ENCODE data around the gene FEN1. TPM values are rescaled to one million over a fixed set of nuclear protein-coding genes. Genes with fewer than 3 reads are reported as not detected.

Gene FEN1
- total RNA-seq (10 to 100 TPM in 5 of 9 donors, 1 to 10 TPM in 4; 8.4 to 27.9 (median 10.7) TPM), polyA plus RNA-seq (10 to 100 TPM in 1 of 3 donors, 1 to 10 TPM in 2; 3.9 to 32.0 (median 4.5) TPM)
- long read RNA-seq, donor 1, transcript FEN1-201 (2 exons, 2,296 nt) = major isoform, 9 of 9 reads
- long read RNA-seq, donor 1, partial matches to known transcripts = 0 of 9 reads
- long read RNA-seq, donor 1, other reads (novel, unspliced or antisense) = 0 of 9 reads
- long read RNA-seq, donor 2, partial matches to known transcripts = 0 of 1 reads
- long read RNA-seq, donor 2, other reads (novel, unspliced or antisense) = 0 of 1 reads
- long read RNA-seq, donor 3, partial matches to known transcripts = 9 of 12 reads
- long read RNA-seq, donor 3, other reads (novel, unspliced or antisense) = 0 of 12 reads
- long read RNA-seq, donor 4, transcript FEN1-201 (2 exons, 2,296 nt) = major isoform, 13 of 13 reads
- long read RNA-seq, donor 4, partial matches to known transcripts = 0 of 13 reads
- long read RNA-seq, donor 4, other reads (novel, unspliced or antisense) = 0 of 13 reads
- long read RNA-seq, donor 5, transcript FEN1-201 (2 exons, 2,296 nt) = major isoform, 30 of 33 reads
- long read RNA-seq, donor 5, partial matches to known transcripts = 1 of 33 reads
- long read RNA-seq, donor 5, other reads (novel, unspliced or antisense) = 2 of 33 reads
- long read RNA-seq, donor 6, transcript FEN1-201 (2 exons, 2,296 nt) = major isoform, 6 of 7 reads
- long read RNA-seq, donor 6, partial matches to known transcripts = 0 of 7 reads
- long read RNA-seq, donor 6, other reads (novel, unspliced or antisense) = 1 of 7 reads
- long read RNA-seq, donor 7, partial matches to known transcripts = 0 of 4 reads
- long read RNA-seq, donor 7, other reads (novel, unspliced or antisense) = 0 of 4 reads
- long read RNA-seq, donor 8, transcript FEN1-201 (2 exons, 2,296 nt) = major isoform, 9 of 9 reads
- long read RNA-seq, donor 8, partial matches to known transcripts = 0 of 9 reads
- long read RNA-seq, donor 8, other reads (novel, unspliced or antisense) = 0 of 9 reads
- long read RNA-seq, donor 9, partial matches to known transcripts = 0 of 4 reads
- long read RNA-seq, donor 9, other reads (novel, unspliced or antisense) = 0 of 4 reads
- long read RNA-seq, donor 10, transcript FEN1-201 (2 exons, 2,296 nt) = major isoform, 6 of 6 reads
- long read RNA-seq, donor 10, partial matches to known transcripts = 0 of 6 reads
- long read RNA-seq, donor 10, other reads (novel, unspliced or antisense) = 0 of 6 reads

GRCh38 chr11:61792310-61793082, at the start of gene FEN1, which contains the start of gene TMEM258:
TSS of gene FEN1 (plus strand) at chr11:61792911. CDS start at chr11:61795362, 2,451 bp downstream.
TSS of gene TMEM258 (minus strand) at chr11:61792599. CDS start at chr11:61792558, 41 bp downstream.
- Histone ChIP-seq H3K9me3 (replicated peaks in 1 of 3) (no peaks in the 10 kb centered on the region), H3K27me3 (no peaks in the 10 kb centered on the region), H3K4me3 (peak within 1 kb of the TSS; percentile 44 to 70 (median 54)), H3K36me3 (replicated peaks in 1 of 2) (peaks cover 0 to 31% of the 10 kb centered on the region in 2 donors), H3K27ac (peak within 1 kb of the TSS; percentile 22 to 97 (median 90)), H3K4me1 (replicated peaks in 1 of 2) (peaks cover 5 to 21% of the 10 kb centered on the region in 2 donors)
- WGBS, 4 donors = 0 to 1% (median 0%) methylated on average over 5 to 61 of the region's 61 CpGs
- TF ChIP-seq POLR2A (IDR thresholded peaks at IDR 0.05) (peak; percentile 31 to 76), CTCF (IDR thresholded peaks at IDR 0.05) (peak in 4 of 6 experiments; percentile 8 to 26 (median 13))
- DNase-seq = peak; percentile 85 to 94 (median 93)
- intact Hi-C loops (cut with DNase I) = no loop called here

DNA sequence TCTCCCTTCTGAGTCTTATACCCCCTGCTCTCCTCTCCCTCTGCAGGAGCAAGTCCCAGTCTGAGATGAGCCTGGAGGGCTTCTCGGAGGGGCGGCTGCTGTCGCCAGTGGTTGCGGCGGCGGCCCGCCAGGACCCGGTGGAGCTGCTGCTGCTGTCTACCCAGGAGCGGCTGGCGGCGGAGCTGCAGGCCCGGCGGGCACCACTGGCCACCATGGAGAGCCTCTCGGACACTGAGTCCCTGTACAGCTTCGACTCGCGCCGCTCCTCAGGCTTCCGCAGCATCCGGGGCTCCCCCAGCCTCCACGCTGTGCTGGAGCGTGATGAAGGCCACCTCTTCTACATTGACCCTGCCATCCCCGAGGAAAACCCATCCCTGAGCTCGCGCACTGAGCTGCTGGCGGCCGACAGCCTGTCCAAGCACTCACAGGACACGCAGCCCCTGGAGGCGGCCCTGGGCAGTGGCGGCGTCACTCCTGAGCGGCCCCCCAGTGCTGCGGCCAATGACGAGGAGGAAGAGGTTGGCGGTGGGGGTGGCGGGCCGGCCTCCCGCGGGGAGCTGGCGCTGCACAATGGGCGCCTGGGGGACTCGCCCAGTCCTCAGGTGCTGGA, 49.1 kb upstream of the FEN1 start:
- H3K4me1 ChIP-seq (replicated peaks in 1 of 2) = peaks cover 0 to 4% of the 10 kb centered on the region in 2 donors
- 88 to 100% (median 92%) methylated on average over 6 to 42 of the region's 42 CpGs for WGBS, 4 donors
- no peaks in the 10 kb centered on the region for H3K27me3 ChIP-seq
- H3K9me3 ChIP-seq (replicated peaks in 1 of 3) = no peaks in the 10 kb centered on the region
- TF ChIP-seq POLR2A (IDR thresholded peaks at IDR 0.05) (no peak), CTCF (IDR thresholded peaks at IDR 0.05) (no peak)
- peaks cover 0 to 5% of the 10 kb centered on the region in 2 donors for H3K36me3 ChIP-seq (replicated peaks in 1 of 2)
- intact Hi-C loops (cut with DNase I) = no loop called here
- H3K27ac ChIP-seq = no peak overlapping the region
- DNase-seq = no peak
- H3K4me3 ChIP-seq = no peak overlapping the region

GRCh38 chr11:61744181-61744580, 48.5 kb upstream of the FEN1 start:
- intact Hi-C loops (cut with DNase I) = no loop called here
- 92 to 95% (median 93%) methylated on average over 14 to 20 of the region's 20 CpGs for WGBS, 4 donors
- H3K27ac ChIP-seq = no peak overlapping the region
- peaks cover 0 to 4% of the 10 kb centered on the region in 2 donors for H3K4me1 ChIP-seq (replicated peaks in 1 of 2)
- DNase-seq = no peak
- H3K27me3 ChIP-seq = no peaks in the 10 kb centered on the region
- H3K4me3 ChIP-seq = no peak overlapping the region
- peaks cover 0 to 5% of the 10 kb centered on the region in 2 donors for H3K36me3 ChIP-seq (replicated peaks in 1 of 2)
- H3K9me3 ChIP-seq (replicated peaks in 1 of 3) = no peaks in the 10 kb centered on the region
- no peak for TF ChIP-seq CTCF (IDR thresholded peaks at IDR 0.05)
- no peak for TF ChIP-seq POLR2A (IDR thresholded peaks at IDR 0.05)
